ENCODE measurements around the gene OFD1.

The OFD1 gene

DNA sequence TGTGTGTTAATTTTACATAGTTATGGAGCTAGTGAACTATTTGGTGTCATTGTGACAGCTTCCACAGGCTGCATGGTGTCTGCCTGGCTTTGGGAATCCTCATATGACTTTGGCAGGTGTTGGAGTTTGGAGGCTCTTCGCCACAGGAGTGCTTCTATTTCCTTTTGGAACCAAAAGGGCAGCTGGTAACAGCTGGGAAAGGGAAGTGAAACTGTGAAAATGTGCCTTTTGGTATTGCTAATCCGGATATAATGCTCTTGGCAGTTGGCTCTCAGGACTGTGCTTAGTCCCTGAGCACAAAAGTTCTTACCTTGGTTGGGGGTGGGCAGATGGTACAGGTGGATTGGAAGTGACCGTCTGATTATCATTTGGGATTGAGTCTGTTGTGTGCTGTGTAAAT lies 18.1 kb downstream of the OFD1 start:
- no peak for DNase-seq

DNA sequence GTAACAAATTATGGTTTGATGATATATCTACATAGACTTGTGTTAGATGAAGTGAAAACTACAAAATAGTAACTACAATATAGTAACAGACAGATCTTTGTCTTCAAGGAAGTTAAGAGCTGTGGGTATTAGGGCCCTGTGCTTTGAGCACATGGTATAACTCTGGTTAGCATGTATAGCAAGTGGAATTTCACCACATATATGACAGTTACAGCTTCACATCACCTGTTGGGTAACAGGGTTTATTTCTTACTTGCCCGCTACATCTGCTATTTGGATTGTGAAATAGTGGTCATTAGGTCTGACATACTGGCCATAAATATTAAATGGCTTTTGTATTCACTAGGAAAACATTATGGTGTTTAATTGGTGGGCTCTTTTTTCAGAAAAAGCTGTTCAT lies 20.2 kb downstream of the OFD1 start:
- DNase-seq, result no peak

DNA sequence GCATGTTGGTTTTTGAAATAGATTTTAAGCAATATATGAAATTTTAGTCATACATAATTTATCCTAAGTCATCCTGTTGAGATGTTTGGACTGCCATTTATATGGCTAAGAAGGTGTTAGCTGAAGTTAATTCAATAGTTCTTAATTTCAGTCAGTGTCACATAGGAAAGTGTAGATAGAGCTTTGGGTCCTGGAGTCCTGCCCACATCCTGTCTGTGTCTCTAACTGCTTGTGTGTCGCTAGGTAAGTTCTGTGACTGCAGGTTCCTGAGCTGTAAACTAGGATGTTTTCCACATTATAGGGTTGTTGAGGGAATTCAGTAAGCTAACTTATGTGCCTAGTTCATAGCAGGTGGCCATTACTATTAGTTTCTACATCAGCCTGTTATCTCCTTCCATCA lies 20.7 kb downstream of the OFD1 start:
- no peak for DNase-seq

DNA sequence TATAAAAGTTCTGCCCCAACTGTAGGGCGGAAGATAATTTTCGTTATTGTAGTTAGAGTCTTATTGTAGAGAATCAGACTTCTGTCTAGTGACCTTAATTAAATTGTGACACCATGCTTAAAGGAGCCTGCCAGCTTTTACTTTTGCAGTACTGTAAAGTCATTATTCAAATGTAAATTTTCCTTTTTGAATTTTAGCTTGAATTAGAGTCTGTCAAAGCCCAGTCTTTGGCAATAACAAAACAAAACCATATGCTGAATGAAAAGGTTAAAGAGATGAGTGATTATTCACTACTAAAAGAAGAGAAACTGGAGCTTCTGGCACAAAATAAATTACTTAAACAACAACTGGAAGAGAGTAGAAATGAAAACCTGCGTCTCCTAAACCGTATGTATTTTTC lies 21.8 kb downstream of the OFD1 start:
- no peak for DNase-seq

DNA sequence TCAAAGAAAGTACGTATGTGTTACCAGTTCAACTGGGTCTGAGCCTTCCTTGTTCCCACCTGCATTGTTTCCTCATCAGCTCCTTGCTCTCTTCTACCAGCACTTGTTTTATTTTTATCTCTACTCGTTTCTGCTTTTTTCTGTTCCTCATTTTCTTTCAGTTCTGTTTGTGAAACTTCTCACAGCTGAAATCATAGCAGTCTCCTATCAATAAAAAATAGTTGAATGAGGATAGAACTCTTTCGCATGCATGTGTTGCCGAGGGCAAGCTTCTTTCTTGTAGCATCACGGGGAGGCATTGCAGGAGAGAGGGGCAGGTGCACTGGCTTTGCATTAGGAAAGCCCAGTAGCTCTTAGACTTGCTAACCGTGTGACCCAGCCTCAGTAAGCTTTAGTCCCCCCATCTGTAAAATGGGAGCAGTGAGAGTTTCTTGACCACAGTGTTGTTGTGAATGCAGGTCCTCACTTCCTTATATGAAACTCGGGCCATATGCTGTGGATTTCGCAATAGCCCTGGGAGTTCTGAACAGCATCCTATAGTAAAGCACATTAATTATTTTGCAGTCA lies 24.7 kb downstream of the OFD1 start:
- DNase-seq, result no peak

DNA sequence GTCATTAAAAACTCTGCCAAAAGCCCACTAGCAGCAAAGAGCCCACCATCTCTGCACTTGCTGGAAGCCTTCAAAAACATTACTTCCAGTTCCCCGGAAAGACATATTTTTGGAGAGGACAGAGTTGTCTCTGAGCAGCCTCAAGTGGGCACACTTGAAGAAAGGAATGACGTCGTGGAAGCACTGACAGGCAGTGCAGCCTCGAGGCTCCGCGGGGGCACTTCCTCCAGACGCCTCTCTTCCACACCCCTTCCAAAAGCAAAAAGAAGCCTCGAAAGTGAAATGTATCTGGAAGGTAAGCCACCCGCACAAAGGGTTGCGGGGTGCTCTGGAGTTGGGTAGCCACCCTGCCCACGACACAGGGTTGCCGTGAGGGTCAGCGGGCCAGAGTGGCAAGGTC lies 25.9 kb downstream of the OFD1 start:
- DNase-seq, result no peak

DNA sequence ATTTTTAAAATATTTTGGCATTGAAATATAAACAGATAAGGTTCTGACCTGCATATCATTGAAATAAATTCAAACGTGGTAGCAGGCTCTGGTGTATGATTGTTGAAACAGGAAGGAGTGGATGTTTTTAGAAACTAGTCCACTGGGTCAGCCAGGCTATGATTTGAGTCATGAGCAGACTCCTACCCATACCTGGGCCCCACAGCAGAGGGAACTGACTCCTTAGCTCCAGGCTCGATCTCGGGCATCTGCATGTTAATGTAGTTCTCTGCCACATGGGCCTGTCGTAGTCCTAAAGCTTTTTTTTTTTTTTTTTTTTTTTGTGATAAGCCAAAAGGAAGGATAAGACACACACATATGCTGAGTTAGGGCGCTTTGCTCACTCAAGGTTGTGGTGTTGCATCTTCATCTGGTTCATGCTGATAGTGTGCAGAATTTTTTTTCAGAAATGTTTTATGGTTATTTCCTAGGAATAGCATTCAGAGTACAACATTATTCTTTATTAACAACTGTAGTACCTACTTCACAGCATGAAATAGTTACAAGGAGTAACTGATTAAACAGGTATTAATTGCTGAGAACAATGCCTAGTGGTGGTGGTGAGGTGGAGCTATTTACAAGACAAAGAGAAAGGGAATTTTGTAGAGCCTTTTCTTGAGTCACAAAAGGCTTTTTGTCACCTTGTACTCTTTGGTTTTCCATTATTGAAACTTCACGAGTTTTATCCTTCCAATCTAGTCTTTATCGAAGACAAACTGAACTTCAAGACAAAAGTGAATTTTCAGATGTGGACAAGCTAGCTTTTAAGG lies 27.3 kb downstream of the OFD1 start:
- no peak for DNase-seq

DNA sequence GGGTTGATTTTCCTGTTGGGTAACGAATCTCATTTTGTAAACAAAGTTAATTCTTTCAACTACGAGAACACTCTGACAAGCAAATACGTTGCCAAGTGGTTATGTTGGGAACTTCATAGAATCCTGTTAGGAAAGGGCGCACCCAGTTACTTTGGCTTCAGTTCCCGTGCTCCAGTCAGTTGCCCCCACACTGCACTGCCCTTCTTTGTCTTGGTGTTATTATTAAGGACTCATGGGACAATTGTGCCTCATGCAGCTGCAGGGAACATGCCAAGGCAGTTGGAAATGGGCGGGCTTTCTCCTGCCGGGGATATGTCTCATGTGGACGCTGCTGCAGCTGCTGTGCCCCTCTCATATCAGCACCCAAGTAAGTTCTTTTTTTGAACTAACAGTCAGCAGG lies 28.9 kb downstream of the OFD1 start:
- no peak for DNase-seq

DNA sequence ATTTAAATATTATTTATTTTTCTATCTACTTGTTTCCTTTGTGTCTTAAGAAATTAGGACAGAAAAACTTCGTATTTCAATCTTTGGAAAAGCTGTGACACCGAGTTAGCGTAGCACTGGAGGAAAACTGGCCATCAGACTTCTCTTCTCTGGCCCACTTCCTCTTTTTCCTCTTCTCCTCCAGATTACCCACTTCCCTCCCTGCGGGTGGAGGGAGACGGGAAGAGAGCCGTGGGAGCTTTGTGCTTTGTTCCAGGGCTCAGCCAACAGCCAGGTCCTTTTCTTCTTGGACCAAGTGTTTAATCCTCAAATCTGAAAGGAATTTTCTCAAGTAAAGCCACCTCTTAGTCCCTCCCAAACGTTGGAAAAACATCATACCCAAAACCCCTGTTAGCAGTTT lies 29.7 kb downstream of the OFD1 start:
- no peak for DNase-seq

DNA sequence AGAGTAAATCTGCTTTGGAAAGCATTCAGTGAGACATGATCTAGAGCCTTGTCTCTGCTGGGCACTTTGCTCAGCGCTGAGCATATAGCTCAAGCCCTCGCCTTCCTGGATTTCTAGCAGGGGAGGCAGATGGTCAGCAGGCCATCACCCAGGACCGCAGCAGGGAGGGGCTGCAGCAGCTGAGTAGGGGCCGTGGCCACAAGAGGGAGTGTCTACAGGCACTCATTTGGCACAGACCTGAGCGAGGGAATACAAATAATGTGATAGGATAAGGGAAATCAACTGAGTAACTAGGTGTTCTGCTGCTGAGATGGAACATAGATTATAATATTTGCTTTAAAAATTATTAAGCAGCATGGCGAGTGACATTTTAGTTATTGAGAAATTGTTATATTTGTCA lies 30.2 kb downstream of the OFD1 start:
- DNase-seq, result no peak

DNA sequence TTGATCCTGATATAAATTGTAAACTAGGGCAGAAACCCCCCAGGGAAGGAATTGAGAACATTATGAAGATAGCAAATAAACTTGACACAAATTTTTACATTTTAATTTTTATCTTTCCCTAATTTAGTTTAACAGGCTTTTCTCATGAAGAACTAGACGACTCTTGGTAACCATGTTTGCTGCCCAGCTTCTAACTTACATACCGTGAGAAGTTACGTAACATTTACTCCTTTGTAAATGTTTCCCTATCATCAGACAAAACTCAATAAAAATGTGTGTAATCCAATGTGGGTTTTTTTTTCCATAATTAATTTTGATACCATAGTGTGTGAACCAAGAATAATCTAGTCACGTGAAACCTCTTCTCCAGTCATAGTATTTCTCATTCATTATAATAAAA lies 34.4 kb downstream of the OFD1 start:
- no peak for DNase-seq

DNA sequence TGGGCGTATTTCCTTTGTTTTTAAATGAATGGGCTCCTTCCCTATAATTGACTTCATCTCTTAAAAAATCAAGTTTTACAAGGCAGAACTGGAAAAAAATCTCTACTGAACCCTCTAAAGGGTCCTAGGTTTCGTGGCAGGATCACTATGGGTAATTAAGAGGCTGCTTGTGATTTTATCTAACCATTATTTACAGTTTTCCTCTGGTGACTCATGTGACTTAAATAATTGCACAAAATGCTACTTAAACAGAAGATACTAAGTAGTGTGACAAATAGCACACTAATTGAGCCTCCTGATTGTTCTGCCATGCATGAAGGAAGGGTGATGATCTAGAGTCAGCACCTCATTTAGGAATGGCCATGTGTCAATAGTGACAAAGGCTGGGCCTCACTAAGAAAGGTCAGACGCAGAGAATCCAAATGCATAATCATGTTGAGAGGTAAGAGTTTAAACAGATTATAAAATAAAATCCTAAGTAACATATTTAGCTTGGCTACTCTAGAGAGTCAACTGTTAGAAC lies 35.5 kb downstream of the OFD1 start:
- no peak for DNase-seq

DNA sequence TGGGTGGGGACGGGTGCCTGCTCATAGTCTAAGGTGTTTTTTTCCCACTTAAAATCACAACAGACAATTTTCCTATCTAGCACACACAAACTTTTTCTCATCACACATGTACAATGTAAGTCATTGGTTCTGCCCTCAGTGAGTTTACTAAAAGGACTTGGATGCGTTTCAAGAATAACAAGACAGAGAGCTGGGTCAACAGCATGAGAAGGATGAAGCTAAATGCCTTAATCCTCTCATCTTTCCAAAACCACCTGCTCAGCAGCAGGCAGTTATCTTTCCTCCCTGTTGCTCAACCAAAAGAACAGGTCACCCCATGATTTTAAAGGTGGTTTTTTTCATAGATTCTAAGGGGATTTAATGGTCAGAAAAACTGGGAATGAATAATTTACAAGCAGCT lies 40.1 kb downstream of the OFD1 start:
- DNase-seq, result no peak

DNA sequence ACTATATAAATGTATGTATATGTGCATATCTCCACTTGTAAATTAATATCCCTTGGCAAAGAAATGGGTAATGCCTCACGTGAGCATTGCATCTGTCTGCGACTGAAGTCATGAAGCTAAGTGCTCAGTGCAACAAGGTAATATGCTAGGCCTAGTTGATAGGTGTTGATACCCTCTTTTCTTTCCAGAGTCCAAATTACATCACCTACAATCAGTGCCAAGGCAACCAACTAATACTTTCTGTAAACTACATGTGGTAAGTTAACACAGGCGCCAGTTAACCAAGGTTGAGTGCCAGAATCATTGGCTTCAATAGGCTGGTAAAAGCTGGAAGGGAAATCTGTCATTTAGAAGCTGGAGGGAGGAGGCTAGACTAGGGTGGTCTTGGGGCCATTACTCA lies 41.3 kb downstream of the OFD1 start:
- no peak for DNase-seq

DNA sequence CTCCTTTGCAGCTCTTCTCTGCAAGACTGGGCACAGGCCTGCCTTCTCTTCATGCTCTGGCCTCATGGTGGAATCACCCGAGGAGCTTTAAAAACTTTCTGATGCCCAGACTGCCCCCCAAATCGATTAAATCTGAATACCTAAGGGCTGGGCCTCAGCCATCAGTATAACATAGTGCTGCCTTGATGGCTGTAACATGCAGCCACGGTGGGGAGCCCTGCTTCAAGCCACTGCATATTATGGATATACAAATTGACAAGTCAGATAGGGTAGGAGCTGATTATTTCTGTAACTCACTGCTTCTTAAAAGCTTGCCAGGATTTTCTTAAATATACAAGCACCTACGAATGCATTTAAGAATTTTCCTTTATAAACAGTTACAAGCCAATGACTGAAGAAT lies 41.8 kb downstream of the OFD1 start:
- no peak for DNase-seq

DNA sequence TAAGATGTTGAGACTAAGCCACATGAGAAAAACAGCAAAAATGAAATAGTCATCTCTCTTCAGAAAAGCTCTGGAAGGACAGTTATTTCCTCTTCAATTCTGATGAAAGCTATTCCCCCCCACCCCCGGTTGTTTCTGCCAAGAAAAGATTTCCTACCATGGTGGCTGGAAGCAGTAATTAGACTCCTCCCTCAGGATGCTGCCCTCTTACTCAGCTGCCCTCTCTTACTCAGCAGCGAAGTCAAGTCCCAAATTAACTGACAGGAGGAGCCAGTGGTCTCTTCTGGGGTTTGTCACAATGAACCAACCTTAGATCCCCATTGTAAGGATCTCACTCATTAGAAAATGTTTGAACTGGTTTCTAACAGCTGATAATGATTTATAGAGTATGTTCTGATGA lies 44.4 kb downstream of the OFD1 start:
- no peak for DNase-seq

DNA sequence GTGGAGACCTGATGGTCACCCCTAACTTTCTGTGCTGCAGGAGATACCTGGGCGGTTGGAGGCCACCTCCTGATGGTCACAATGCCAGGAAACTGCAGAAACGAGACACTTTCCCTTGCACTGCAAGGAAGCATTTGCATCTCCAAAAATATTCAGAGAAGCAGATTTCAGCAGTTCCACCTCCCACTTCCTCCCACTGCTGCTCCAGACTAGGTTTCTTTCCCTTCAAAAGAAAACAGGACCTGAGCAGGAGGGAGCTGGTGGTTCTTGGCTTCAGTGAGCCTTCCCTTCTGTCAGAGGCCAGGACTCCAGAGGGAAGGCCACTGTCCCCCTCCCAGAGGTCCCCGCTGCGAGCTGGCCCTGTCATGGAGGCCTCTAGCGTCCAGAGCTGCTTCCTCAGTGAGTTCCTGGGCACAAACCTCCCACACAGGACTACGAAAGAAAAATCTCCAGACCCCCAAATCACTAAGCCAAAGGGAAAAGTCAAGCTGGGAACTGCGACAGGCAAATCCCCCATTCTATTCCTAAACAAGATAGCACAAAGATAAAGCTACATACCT lies 46.4 kb downstream of the OFD1 start:
- no peak for DNase-seq

DNA sequence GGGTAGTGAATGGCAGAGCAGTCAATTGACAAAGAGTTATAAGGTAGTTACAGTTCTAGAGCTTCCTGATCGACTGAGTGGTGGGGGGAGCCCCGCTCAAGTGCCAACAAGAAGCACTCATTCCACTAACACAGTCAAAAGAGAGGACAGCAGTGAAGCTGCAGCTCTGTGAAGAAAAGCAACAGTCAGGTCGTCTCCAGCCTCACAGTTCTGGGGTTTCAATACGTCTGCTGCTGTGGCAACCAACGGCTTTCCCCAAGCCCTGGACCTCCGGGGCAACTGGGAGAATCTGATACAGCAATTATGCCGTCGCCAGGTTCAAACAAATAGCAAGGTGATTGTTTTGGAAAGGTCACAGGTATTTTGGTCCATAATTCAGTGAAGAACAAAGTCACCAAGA lies 51.5 kb downstream of the OFD1 start:
- no peak for DNase-seq

DNA sequence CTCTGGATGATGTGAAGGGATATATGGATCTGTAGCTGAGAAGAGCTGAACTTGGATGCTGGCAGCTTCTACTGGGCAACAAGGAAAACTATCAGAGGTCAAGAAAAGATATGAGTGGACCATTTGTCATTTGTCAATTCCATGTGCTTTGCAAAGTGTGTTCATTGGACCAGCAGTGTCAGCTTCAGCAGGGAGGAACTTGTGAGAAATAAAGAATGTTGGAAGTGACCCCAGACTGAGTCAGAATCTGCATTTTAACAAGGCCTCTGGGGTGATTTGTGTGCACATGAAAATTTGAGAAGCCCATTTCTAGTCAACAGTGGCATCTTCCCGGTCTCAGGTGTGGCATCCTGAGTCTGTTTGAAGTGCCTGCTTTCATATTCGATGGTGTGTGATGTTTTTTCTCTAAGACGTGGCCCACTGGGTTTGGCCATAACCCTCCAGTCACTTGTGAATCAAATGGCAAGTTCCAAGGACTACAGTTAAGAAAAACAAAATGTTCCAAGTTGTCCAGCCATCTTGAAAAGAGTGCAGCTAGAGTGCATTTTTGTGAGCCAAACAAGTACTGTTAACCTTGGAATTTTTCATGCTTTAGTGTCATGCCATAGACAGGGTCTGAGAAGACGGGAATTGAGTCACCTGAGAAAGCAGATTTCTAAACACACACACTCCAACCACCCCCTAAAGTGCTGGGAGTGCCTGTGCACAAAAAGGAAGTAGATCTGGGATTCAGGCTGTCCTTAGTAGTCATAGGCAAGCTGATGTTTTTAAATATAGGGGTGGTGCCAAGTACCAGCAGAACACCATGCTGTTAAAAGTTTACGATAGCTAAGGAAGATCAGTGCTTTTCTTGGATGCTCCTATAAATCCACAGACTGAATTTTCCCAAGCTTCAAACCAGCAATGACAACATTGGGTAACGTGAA lies 55.9 kb downstream of the OFD1 start:
- no peak for DNase-seq

DNA sequence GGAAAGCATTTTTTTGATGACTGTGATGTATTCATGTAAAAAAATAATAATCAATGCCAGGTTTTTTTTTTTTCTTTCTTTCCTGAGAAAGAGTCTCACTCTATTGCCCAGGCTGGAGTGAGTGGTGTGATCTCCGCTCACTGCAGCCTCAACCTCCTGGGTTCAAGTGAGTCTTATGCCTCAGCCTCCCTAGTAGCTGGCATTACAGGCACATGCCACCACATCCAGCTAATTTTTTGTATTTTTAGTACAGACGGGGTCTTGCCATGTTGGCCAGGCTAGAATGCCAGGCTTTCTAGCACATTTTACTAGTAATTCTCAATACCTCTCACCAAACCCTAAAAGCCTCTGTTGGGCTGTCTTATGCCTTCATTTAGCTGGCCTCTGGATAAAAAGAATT lies 56.6 kb downstream of the OFD1 start:
- DNase-seq, result no peak

DNA sequence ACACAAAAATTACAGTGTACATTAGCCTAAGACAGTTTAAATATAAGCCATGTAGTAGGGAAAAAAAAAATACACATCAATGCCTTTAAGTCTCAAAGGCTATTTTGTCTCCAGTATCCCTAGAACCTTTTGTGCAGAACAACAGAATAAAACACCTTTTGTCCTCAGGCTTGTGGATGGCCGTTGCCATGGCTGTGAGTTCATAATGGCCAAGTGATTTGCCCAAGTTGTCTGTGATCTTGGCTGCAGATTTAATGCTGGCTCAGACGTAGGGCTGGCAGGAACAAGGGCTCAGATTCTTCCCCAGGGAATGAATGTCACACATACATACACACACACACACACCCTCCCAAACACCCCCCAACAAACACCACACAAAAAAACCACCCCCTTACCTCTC lies 57.0 kb downstream of the OFD1 start:
- no peak for DNase-seq

DNA sequence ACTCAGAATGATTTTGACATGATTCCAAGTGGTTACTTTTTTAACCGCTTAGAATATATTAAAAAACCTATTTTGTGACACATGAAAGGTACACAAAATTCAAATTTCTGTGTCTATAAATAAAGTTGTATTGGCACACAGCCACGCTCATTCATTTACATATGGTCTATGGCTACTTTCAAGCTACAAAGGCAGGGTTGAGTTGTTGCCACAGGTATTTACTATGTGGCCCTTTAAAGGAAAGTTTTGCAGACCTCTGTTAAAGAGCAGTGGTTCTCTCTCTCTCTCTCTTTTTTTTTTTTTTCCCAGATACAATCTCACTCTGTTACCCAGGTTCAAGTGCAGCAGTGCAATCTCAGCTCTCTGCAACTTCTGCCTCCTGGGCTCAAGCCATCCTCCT lies 59.3 kb downstream of the OFD1 start:
- no peak for DNase-seq

DNA sequence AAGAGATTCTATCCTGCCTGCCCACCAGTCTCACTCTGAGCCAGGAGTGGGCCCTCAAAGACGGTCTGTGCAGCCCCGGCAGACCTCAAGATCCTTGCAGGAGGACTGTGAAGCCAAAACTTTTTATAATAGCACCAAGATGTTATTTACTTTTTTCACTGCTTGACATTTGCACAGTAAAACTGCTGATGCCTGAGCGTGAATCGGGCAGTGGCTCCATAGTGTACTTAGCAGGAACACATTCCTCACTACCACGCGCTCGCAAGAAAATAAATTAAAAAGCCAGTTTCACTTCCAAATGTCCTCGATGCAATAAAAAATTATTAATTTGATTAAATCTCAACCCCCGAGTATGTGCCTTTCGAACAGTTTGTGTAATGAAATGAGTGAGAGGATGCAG lies 59.9 kb downstream of the OFD1 start:
- DNase-seq, result no peak
